Right lobe of liver (tissue), 4 donors: ENCODE data around the gene RCSD1.

Source experiments
- POLR2A ChIP-seq: fragments of 450-650 bp; IDR thresholded peaks from one replicate; pipeline ENCODE4 v1.6.1; 2017; ENCODE audit warnings: antibody characterized with exemption, mild to moderate bottlenecking
- TF ChIP-seq, protein P1 (sequence below), 4 donors: fragments of 200-600 bp in 3 of 4; fragments of 450-650 bp in 1 of 4; IDR thresholded peaks; one replicate each; pipeline versions ENCODE4 v1.5.1 to v1.8.0; 2016 to 2022; ENCODE audit warnings: antibody characterized with exemption in 4 of 4, mild to moderate bottlenecking in 2 of 4
- donor health status: DM: no; HTN: no; CAD: no.
- donor health status: DM: no; HTN: no; CAD: no.
- donor health status: DM: no; HTN: yes; CAD: no.

DNA sequence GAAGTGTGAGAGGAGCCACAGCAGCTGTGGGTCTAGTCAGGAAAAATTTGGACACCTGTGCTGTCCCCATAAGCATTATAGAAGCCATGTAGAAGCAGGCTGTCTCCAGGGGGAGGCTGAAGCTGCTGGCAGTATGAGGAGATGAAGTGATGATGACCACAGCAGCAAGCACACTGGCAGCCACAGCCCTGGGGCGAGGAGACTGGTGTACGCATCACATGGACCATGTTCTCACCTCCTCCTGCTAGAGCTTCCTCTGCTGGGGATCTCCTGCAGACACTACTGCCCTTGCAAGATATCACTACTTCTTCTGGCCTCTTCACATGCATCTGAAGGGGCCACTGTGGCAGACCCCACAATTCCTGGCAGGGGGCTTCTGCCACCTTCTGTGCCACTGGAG is 42.7 kb upstream of the RCSD1 start:
- TF ChIP-seq, protein P1, sequence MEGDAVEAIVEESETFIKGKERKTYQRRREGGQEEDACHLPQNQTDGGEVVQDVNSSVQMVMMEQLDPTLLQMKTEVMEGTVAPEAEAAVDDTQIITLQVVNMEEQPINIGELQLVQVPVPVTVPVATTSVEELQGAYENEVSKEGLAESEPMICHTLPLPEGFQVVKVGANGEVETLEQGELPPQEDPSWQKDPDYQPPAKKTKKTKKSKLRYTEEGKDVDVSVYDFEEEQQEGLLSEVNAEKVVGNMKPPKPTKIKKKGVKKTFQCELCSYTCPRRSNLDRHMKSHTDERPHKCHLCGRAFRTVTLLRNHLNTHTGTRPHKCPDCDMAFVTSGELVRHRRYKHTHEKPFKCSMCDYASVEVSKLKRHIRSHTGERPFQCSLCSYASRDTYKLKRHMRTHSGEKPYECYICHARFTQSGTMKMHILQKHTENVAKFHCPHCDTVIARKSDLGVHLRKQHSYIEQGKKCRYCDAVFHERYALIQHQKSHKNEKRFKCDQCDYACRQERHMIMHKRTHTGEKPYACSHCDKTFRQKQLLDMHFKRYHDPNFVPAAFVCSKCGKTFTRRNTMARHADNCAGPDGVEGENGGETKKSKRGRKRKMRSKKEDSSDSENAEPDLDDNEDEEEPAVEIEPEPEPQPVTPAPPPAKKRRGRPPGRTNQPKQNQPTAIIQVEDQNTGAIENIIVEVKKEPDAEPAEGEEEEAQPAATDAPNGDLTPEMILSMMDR (IDR thresholded peaks at IDR 0.05) = no peak
- TF ChIP-seq POLR2A = no peak
